Lung (tissue), 12 donors: ENCODE measurements around the gene CIRBP. TPM values are rescaled to one million over a fixed set of nuclear protein-coding genes. Genes with fewer than 3 reads are reported as not detected.

Experiments
- ATAC-seq: fragments of 200-7000 bp; cut with Tn5 transposase; one replicate; pipeline ENCODE4 v1.9.1; 2020; ENCODE audit warnings: moderate number of reproducible peaks; ENCODE audit not compliant: insufficient read depth, low FRiP score
- DNase-seq, 3 donors: peaks; one replicate each; pipeline ENCODE4 v3.0.0-alpha.2; 2013 to 2017
- H3K27ac ChIP-seq, 2 donors: one replicate each; pipeline ENCODE4 v1.5.1; 2013; ENCODE audit warnings: mild to moderate bottlenecking in 2 of 2, moderate library complexity in 2 of 2, control low read depth in 1 of 2, inconsistent platforms in 1 of 2, low read depth in 1 of 2, low read length in 1 of 2
- H3K27me3 ChIP-seq, 3 donors: one replicate each; pipeline ENCODE4 v1.5.1; 2013; ENCODE audit warnings: low read length in 2 of 3; ENCODE audit not compliant: control insufficient read depth in 3 of 3, insufficient read depth in 3 of 3
- H3K36me3 ChIP-seq, 4 donors: one replicate each; pipeline ENCODE4 v1.5.1; 2013; ENCODE audit warnings: low read length in 4 of 4, mild to moderate bottlenecking in 1 of 4, moderate library complexity in 1 of 4; ENCODE audit not compliant: control insufficient read depth in 4 of 4, insufficient read depth in 4 of 4
- H3K4me1 ChIP-seq, 5 donors: one replicate each; pipeline ENCODE4 v1.5.1; 2013; ENCODE audit warnings: low read length in 5 of 5, mild to moderate bottlenecking in 2 of 5, moderate library complexity in 1 of 5; ENCODE audit not compliant: control insufficient read depth in 5 of 5, insufficient read depth in 5 of 5
- H3K4me3 ChIP-seq: one replicate; pipeline ENCODE4 v1.5.1; 2013; ENCODE audit warnings: mild to moderate bottlenecking, control low read depth, moderate library complexity
- H3K9ac ChIP-seq, 2 donors: one replicate each; pipeline ENCODE4 v1.5.1; 2013; ENCODE audit warnings: low read length in 2 of 2, control low read depth in 1 of 2; ENCODE audit not compliant: insufficient read depth in 1 of 2
- H3K9me3 ChIP-seq, 4 donors: one replicate each; pipeline ENCODE4 v1.5.1; 2013; ENCODE audit warnings: low read length in 3 of 4, mild to moderate bottlenecking in 1 of 4, moderate library complexity in 1 of 4; ENCODE audit not compliant: control insufficient read depth in 4 of 4, insufficient read depth in 3 of 4
- CTCF ChIP-seq: IDR thresholded peaks from 2 replicates; pipeline ENCODE4 v1.5.1; 2012; ENCODE audit warnings: mild to moderate bottlenecking; ENCODE audit errors: control extremely low read depth, extremely low read depth
- WGBS, 2 donors: extraction: QIAGEN DNeasy Blood & Tissue Kit; methylation state at CpG; one replicate each; pipeline ENCODE4 v1.1.7; 2013; 5-methylcytosine and 5-hydroxymethylcytosine counted together
- polyA plus RNA-seq, 2 donors: library from polyadenylated mRNA; stranded (reverse); fragments of 200-250 nt; gene quantifications; one replicate each; pipeline ENCODE4 v1.2.1, GENCODE V29; 2013
- total RNA-seq, 2 donors: library from RNA; depleted of rRNA in 1 of 2; stranded (reverse); fragments of >200 nt in 1 of 2; gene quantifications; one replicate each; pipeline ENCODE4 v1.2.1, GENCODE V29; 2014 to 2021
- donor health status: control.
- donor health status: control.
- donor health status: Bipolar disorder and iron deficiency.
- donor health status: healthy.
- donor health status: DM: yes; HTN: yes; CAD: no.

Gene CIRBP
- total and polyA plus RNA-seq, 4 donors, result 313 to 488 (median 439) TPM

DNA sequence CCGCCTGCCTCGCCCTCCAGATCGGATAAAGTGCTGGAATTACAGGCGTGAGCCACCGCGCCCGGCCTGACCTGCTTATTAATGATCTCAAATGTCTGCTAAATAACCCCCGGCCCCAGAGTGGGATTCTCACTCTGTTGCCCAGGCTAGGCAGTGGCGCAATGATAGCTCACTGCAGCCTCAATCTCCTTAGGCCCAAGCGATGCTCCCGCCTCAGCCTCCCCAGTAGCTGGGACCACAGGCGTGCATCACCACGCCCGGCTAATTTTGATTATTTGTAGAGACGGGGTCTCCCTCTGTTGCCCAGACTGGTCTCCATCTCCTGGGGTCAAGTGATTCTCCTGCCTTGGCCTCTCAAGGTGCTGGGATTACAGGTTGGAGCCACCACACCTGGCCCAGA, 28.2 kb upstream of the CIRBP start:
- ATAC-seq (no peak), DNase-seq (peak in 1 of 3 donors; percentile 11)
- WGBS, 2 donors, result 59 to 61% methylated on average over 15 of the region's 15 CpGs
- peaks cover 0 to 4% (median 0%) of the 10 kb centered on the region in 4 donors for H3K36me3 ChIP-seq
- H3K9ac ChIP-seq, result no peak overlapping the region
- no peak overlapping the region for H3K4me3 ChIP-seq
- no peaks in the 10 kb centered on the region for H3K27me3 ChIP-seq
- H3K4me1 ChIP-seq, result peaks cover 0 to 47% (median 24%) of the 10 kb centered on the region in 5 donors
- H3K9me3 ChIP-seq, result no peaks in the 10 kb centered on the region
- no peak overlapping the region for H3K27ac ChIP-seq
- no peak for TF ChIP-seq CTCF

DNA sequence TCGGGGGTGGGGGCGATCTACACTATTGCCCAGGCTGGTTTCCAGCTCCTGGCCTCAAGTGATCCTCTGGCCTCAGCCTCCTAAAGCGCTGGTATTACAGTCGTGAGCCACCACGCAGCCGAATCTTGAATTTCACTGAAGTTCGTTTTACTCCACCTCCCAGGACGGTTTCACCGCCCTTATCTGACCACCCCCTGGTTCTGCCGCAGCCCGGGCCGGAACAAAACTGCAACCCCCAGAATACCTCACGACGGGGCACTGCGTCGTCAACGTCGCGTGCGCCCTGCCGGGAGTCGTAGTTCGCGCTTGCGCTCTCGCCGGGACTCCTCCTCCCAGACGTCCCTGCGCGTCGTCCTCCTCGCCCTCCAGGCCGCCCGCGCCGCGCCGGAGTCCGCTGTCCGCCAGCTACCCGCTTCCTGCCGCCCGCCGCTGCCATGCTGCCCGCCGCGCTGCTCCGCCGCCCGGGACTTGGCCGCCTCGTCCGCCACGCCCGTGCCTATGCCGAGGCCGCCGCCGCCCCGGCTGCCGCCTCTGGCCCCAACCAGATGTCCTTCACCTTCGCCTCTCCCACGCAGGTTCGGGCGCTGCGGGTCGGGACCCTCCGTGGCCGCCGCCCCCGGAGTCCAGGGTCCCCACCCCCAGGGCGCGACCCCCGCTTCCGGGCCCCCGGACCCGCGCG, 27.6 kb upstream of the CIRBP start, which contains the start of gene ATP5F1D:
TSS of gene ATP5F1D (plus strand) at position 335 of the 679 bp plus-strand sequence. CDS start at position 435, 100 bp downstream.
- WGBS, 2 donors, result 1% methylated on average over 64 to 79 of the region's 79 CpGs
- Histone ChIP-seq H3K27me3 (no peaks in the 10 kb centered on the region), H3K9ac (peak within 1 kb of the TSS in 1 of 2 donors; percentile 49), H3K4me3 (peak within 1 kb of the TSS; percentile 93), H3K27ac (peak within 1 kb of the TSS; percentile 88 to 94), H3K4me1 (peaks cover 0 to 47% (median 30%) of the 10 kb centered on the region in 5 donors), H3K9me3 (no peaks in the 10 kb centered on the region), H3K36me3 (peaks cover 0 to 4% (median 0%) of the 10 kb centered on the region in 4 donors)
- ATAC-seq (peak; percentile 76), DNase-seq (peak; percentile 94 to 97 (median 95))
- TF ChIP-seq CTCF, result no peak

DNA sequence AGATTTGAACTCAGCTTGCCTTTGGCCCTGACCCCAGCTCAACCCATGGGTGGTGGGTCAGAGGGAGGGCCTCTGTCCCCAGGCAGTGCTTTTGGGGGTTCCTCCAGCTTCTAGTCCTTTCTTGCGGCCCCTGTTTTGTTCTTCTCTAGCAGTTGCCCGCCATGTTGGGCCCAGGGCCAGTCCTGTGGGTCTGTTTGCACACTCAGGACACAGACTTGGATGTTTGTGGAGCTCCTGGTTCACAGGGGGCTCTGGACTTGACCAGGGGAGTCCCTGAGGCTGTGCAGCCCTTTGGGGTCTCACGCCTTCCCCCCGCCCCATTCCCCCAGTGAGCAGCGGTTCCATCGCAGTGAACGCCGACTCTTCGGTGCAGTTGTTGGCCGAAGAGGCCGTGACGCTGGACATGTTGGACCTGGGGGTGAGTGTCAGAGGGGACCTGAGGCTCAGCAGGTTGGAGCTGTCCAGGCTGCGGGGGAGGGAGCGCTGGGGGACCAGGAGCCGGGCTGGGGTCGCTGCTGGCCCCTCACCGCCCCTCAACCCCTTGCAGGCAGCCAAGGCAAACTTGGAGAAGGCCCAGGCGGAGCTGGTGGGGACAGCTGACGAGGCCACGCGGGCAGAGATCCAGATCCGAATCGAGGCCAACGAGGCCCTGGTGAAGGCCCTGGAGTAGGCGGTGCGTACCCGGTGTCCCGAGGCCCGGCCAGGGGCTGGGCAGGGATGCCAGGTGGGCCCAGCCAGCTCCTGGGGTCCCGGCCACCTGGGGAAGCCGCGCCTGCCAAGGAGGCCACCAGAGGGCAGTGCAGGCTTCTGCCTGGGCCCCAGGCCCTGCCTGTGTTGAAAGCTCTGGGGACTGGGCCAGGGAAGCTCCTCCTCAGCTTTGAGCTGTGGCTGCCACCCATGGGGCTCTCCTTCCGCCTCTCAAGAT, 25.1 kb upstream of the CIRBP start:
- H3K4me3 ChIP-seq, result no peak overlapping the region
- ATAC-seq, result peak; percentile 32
- peak; percentile 89 for TF ChIP-seq CTCF

More for the DNA sequence above, 25.1 kb upstream of the CIRBP start:
- no peaks in the 10 kb centered on the region for H3K9me3 ChIP-seq
- peak overlapping the region; percentile 56 to 81 for H3K27ac ChIP-seq
- DNase-seq, result peak; percentile 87 to 91 (median 87)
- H3K36me3 ChIP-seq, result peaks cover 0 to 4% (median 0%) of the 10 kb centered on the region in 4 donors
- peaks cover 0 to 41% (median 26%) of the 10 kb centered on the region in 5 donors for H3K4me1 ChIP-seq
- no peak overlapping the region for H3K9ac ChIP-seq
- 49 to 57% methylated on average over 30 to 33 of the region's 33 CpGs for WGBS, 2 donors
- no peaks in the 10 kb centered on the region for H3K27me3 ChIP-seq
